ENCODE measurements around the gene HERPUD1.
"Not testable (repeated sequence)": the region's sequence is repeated elsewhere in the genome, so short reads cannot be mapped to it uniquely, and the experiment has no call there.

The HERPUD1 gene

DNA sequence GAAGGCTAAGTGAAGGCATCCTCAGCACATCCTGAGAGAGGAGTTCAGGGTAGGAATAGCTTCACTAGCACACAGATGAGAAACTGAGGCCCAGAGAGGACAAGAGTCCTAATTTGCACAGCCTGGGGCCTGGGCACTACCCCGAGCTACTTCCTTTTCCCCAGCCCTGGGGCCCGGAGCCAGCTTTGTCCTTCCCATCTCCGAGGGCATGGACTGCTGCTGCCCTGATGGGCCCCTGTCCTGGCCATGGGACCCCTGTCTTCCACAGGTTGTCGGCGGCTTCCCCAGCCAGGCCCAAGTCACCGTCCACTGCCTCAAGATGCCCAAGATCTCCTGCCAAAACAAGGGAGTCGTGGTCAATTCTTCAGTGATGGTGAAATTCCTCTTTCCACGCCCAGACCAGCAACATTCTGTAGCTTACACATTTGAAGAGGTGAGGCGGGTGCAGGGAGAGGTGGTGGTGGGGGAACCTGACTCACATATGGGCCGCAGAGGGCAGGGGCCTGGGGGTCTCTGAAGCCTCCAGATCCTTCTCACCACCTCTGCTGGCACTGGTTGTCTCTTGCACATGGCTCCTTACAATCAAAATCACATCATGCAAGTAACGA is 46.0 kb downstream of the HERPUD1 start:
- peaks cover 27% of the 10 kb centered on the region for H3K36me3 Mint-ChIP-seq
- H3K4me1 Mint-ChIP-seq, result peaks cover 52% of the 10 kb centered on the region
- H3K27me3 Mint-ChIP-seq, result no peaks in the 10 kb centered on the region
- no peak overlapping the region for H3K4me3 Mint-ChIP-seq
- DNase-seq, result no peak
- H3K27ac Mint-ChIP-seq, result no peak overlapping the region
- CTCF ChIA-PET, result interaction anchor here (2.2 kb wide), 1 partner anchor 14 kb away, joined by 10 read pairs; no protein-coding TSS in a partner anchor
- H3K9me3 Mint-ChIP-seq, result no peaks in the 10 kb centered on the region

DNA sequence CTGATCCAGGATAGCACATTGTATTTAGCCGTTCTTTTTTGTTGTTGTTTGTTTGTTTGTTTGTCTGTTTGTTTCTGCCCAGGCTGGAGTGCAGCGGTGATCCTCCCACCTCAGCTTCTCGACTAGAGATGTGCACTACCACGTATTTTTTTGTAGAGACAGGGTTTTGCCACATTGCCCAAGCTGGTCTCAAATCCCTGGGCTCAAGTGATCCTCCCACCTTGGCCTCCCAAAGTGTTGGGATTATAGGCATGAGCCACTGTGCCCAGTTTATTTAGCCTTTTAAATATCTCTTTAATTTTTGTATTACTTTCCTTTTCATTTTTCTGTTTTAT is 48.2 kb downstream of the HERPUD1 start:
- no peak overlapping the region for H3K27ac Mint-ChIP-seq
- H3K36me3 Mint-ChIP-seq, result peaks cover 42% of the 10 kb centered on the region
- CTCF ChIA-PET, result no interaction called here
- H3K9me3 Mint-ChIP-seq, result no peaks in the 10 kb centered on the region
- no peaks in the 10 kb centered on the region for H3K27me3 Mint-ChIP-seq
- no peak for DNase-seq
- H3K4me3 Mint-ChIP-seq, result no peak overlapping the region
- peaks cover 54% of the 10 kb centered on the region for H3K4me1 Mint-ChIP-seq

DNA sequence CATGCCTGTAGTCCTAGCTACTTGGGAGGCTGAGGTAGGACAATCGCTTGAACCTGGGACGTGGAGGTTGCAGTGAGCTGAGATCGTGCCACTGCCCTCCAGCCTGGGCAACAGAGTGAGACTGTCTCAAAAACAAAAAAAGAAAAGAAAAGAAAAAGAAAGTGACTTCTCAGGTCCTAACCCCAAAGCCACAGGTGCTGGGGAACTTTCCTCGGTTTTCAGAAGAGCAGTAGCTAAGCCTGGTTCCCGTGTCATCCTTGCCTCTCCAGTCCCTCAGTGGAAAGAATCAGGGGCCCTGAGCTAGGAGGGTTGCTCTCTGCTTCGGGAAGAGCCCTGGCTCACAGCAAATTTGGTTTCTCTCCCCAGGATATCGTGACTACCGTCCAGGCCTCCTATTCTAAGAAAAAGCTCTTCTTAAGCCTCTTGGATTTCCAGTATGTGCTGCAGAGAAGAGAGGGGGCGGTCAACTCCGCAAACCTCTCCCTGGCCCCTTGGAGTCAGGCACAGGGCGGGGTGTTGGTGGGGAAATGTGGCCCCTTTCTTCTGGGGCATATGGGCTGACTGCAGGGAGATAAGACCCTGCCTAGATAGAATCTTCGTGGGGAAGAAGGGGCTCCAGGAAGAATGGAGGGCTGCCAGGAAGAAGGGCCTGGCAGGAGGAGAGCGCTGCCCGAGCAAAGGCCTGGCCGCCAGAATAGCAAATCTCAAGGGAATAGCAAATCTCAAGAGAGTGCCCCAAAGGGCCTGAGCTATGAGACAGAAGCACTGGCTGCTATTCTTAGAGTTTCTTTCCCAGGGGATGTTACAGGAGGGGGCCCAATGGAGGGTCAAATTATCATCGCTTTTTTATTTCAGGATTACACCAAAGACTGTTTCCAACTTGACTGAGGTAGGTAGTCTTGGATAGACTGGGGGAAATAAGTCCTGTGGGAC is 49.1 kb downstream of the HERPUD1 start:
- CTCF ChIA-PET, result interaction anchor here (0.9 to 1.0 kb wide), 2 partner anchors 16 to 17 kb away, joined by 3 to 6 read pairs; no protein-coding TSS in a partner anchor
- H3K4me3 Mint-ChIP-seq, result no peak overlapping the region
- H3K27ac Mint-ChIP-seq, result peak overlapping the region; percentile 52
- no peaks in the 10 kb centered on the region for H3K9me3 Mint-ChIP-seq
- no peaks in the 10 kb centered on the region for H3K27me3 Mint-ChIP-seq
- H3K4me1 Mint-ChIP-seq, result peaks cover 54% of the 10 kb centered on the region
- no peak for DNase-seq
- H3K36me3 Mint-ChIP-seq, result peaks cover 49% of the 10 kb centered on the region

DNA sequence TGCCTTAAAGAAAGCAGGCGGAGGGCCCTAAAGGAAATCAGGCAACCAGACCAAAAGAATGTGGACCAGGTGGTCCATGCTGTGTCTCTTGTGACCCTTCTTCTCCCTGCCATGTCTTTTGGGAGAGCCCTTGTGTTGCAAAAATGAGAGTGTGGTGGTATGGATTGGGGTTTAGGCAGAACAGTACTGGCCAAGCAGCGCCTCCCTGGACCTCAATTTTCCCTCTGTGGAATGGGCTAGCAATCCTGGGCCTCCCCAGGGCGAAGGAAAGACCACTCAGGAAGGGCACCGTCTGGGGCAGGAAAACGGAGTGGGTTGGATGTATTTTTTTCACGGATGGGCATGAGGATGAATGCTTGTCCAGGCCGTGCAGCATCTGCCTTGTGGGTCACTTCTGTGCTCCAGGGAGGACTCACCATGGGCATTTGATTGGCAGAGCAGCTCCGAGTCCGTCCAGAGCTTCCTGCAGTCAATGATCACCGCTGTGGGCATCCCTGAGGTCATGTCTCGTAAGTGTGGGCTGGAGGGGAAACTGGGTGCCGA is 49.9 kb downstream of the HERPUD1 start:
- Mint-ChIP-seq H3K27ac (no peak overlapping the region), H3K4me3 (no peak overlapping the region), H3K27me3 (no peaks in the 10 kb centered on the region), H3K36me3 (peaks cover 52% of the 10 kb centered on the region), H3K9me3 (no peaks in the 10 kb centered on the region), H3K4me1 (peaks cover 57% of the 10 kb centered on the region)
- CTCF ChIA-PET, result interaction anchor here (1.0 to 1.4 kb wide), 2 partner anchors 8 to 18 kb away, joined by 3 read pairs; no protein-coding TSS in a partner anchor
- DNase-seq, result no peak

DNA sequence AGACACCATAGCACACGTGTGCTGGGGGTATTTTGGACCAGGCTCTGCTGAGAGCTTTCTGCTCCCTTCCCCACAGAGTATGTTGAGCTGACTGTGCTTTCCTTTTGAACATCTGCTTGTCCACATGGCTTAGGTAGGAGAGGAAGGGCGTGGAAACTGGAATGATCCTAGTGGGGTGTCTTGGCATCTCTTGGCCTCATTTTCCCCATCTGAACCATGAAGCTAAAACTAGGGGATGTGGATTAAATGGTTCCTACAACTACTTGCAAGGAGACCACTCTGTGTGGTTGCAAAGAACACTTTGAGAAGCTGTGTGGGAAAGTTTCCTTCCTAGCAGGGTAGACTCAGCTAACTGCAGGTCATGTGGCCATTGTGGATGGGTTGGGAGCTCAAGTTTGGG is 50.8 kb downstream of the HERPUD1 start:
- CTCF ChIA-PET, result interaction anchor here (0.9 to 1.4 kb wide), 2 partner anchors 9 to 16 kb away, joined by 3 to 4 read pairs; no protein-coding TSS in a partner anchor

DNA sequence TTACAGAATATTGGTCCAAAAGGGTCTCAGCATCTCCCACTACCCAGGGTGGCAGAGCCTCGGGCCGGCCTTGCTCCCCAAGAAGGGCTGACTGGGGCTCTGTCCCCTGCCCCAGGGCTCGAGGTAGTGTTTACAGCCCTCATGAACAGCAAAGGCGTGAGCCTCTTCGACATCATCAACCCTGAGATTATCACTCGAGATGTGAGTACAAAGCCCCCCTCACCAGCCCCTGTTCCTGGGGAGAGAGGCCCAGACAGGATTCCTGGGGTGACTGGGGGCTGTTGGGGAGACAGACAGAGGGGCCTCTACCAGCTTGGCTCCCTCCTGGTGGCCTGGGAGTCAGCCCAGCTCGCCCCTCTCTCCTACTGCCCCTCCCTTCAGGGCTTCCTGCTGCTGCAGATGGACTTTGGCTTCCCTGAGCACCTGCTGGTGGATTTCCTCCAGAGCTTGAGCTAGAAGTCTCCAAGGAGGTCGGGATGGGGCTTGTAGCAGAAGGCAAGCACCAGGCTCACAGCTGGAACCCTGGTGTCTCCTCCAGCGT is 51.3 kb downstream of the HERPUD1 start:
- Mint-ChIP-seq H3K4me3 (no peak overlapping the region), H3K9me3 (no peaks in the 10 kb centered on the region), H3K27me3 (no peaks in the 10 kb centered on the region), H3K27ac (peak overlapping the region; percentile 39), H3K4me1 (peaks cover 72% of the 10 kb centered on the region), H3K36me3 (peaks cover 62% of the 10 kb centered on the region)
- CTCF ChIA-PET, result interaction anchor here (0.9 to 1.4 kb wide), 3 partner anchors 10 to 59 kb away, joined by 3 to 6 read pairs (median 4); no protein-coding TSS in a partner anchor
- DNase-seq, result no peak

More for the DNA sequence above, 50.8 kb downstream of the HERPUD1 start:
- no peaks in the 10 kb centered on the region for H3K9me3 Mint-ChIP-seq
- DNase-seq, result no peak
- peaks cover 56% of the 10 kb centered on the region for H3K36me3 Mint-ChIP-seq
- H3K4me1 Mint-ChIP-seq, result peaks cover 66% of the 10 kb centered on the region
- no peaks in the 10 kb centered on the region for H3K27me3 Mint-ChIP-seq
- H3K4me3 Mint-ChIP-seq, result no peak overlapping the region
- H3K27ac Mint-ChIP-seq, result peak overlapping the region; percentile 39

DNA sequence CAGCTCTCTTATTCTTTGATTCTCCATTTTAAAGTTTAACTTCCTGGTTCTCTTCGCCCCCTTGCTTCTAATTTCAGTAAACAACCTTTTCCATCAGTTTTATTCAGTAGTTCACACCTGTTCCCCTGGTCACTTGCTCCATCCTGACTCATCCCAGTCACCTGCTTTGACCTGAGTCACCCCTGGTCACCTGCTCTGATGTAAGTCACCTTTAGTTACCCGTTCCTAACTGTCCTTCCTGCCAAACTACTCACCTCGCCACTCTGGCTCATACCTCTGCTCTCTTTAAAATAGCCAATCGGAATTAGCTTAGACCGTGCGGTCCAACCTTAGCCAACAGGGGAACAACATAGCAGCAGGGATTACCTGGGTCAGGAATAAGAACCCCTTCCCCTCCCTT is 52.7 kb downstream of the HERPUD1 start:
- H3K36me3 Mint-ChIP-seq, result peaks cover 73% of the 10 kb centered on the region
- peak overlapping the region; percentile 69 for H3K27ac Mint-ChIP-seq
- H3K27me3 Mint-ChIP-seq, result peaks cover 3% of the 10 kb centered on the region
- H3K9me3 Mint-ChIP-seq, result no peaks in the 10 kb centered on the region
- CTCF ChIA-PET, result interaction anchor here (1.4 to 1.9 kb wide), 2 partner anchors 21 to 57 kb away, joined by 6 to 7 read pairs; no protein-coding TSS in a partner anchor
- peak overlapping the region; percentile 22 for H3K4me3 Mint-ChIP-seq
- DNase-seq, result no peak
- H3K4me1 Mint-ChIP-seq, result peaks cover 74% of the 10 kb centered on the region

DNA sequence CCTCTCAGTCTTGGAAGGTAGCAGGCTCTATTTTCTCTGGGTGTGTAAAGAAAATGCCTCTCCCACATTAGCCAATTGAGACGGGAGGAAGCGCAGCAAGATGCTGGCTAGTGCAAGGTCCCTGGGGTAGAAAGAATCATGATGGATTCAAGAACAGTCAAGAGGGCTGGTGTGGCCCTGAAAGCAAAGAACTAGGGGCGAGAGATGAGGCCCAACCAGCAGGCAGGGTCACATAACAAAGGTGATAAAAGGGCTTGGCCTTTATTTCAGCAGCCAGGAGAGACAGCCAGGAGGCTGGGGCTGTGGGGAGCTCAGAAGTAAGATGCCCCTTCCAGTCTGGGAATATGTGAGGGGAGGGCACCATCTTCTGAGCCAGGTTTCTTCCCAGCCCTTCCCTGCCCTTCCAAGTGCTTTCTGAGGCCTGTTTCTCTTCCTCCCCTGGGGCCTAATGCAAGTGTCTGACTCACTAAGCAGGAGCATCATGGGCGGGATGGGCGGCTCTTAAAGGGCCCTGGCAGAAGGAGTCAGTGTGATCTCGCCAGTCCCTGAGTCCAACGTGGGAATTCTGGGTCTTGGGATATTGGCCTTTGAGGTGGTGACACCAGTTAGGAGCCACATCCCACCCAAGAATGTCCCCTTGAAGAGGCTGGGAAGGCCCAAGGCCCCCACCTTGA is 53.5 kb downstream of the HERPUD1 start:
- Mint-ChIP-seq H3K27me3 (peaks cover 3% of the 10 kb centered on the region), H3K4me3 (peak overlapping the region; percentile 33), H3K9me3 (no peaks in the 10 kb centered on the region), H3K36me3 (peaks cover 76% of the 10 kb centered on the region), H3K27ac (peak overlapping the region; percentile 69), H3K4me1 (peaks cover 74% of the 10 kb centered on the region)
- no peak for DNase-seq
- CTCF ChIA-PET, result interaction anchor here (1.4 to 1.9 kb wide), 2 partner anchors 22 kb away, joined by 3 to 7 read pairs; no protein-coding TSS in a partner anchor

DNA sequence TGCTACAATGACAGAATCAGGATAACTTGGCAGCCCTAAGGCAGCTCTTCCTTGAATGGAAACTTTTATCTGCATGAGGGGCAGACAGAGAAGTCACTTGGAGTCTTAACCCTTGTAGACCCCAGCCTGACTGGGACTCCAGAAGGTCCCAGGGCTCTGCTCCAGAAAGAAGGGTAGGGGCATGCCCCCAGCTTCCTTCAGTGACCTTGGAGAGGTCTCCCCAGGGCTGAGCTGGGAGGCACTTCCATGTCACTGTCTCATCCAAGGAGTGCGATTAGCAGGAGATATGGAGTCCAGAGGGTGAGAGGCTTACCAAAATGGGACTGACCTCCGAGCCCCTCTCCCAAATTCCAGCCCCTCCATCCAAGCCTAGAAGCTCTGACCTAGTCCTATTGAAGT is 54.0 kb downstream of the HERPUD1 start:
- Mint-ChIP-seq H3K4me1 (peaks cover 74% of the 10 kb centered on the region), H3K4me3 (peak overlapping the region; percentile 100), H3K27ac (peak overlapping the region; percentile 69), H3K27me3 (peaks cover 3% of the 10 kb centered on the region), H3K9me3 (no peaks in the 10 kb centered on the region), H3K36me3 (peaks cover 80% of the 10 kb centered on the region)
- CTCF ChIA-PET, result interaction anchor here (1.4 kb wide), 1 partner anchor 22 kb away, joined by 3 read pairs; no protein-coding TSS in a partner anchor
- DNase-seq, result no peak

DNA sequence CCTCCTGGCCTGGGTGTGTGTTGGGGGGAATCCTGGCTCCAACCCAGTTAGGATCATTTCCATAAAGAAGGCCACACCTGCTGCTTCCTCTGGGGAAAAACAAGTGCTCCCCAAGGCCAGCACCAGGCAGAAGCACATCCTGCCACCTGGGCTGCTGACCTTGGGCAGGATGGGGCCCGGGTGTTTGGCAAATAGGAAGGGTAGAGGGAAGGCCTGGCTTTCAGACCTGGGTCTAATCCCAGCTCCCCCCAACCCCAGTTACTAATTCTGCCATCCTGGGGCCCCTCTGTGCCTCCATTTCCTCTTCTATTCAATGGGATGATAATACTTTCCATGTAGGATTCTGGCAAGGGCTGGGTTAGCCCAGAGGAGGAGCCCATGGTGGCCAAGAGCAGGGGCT is 54.4 kb downstream of the HERPUD1 start:
- DNase-seq, result no peak
- H3K27me3 Mint-ChIP-seq, result peaks cover 3% of the 10 kb centered on the region
- H3K4me3 Mint-ChIP-seq, result peak overlapping the region; percentile 100
- H3K4me1 Mint-ChIP-seq, result peaks cover 71% of the 10 kb centered on the region
- H3K36me3 Mint-ChIP-seq, result peaks cover 78% of the 10 kb centered on the region
- H3K9me3 Mint-ChIP-seq, result no peaks in the 10 kb centered on the region
- peak overlapping the region; percentile 100 for H3K27ac Mint-ChIP-seq
- CTCF ChIA-PET, result interaction anchor here (1.4 kb wide), 1 partner anchor 23 kb away, joined by 3 read pairs; no protein-coding TSS in a partner anchor

DNA sequence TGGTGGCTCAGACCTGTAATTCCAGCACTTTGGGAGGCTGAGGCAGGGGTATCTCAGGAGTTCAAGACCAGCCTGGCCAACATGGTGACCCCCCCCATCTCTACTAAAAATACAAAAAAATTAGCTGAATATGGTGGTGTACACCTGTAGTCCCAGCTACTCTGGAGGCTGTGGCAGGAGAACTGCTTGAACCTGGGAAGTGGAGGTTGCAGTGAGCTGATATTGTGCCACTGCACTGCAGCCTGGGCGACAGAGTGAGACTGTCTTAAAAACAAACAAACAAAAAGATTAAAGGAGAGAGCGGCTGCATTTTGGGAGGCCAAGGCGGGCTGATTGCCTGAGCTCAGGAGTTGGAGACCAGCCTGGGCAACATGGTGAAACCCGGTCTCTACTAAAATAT is 55.0 kb downstream of the HERPUD1 start:
- H3K27me3 Mint-ChIP-seq, DNase-seq, H3K9me3 Mint-ChIP-seq: not testable (repeated sequence)
- H3K4me1 Mint-ChIP-seq, result peaks cover 70% of the 10 kb centered on the region
- peaks cover 76% of the 10 kb centered on the region for H3K36me3 Mint-ChIP-seq
- H3K27ac Mint-ChIP-seq, result peak overlapping the region; percentile 100
- peak overlapping the region; percentile 100 for H3K4me3 Mint-ChIP-seq
- CTCF ChIA-PET, result interaction anchor here (1.4 to 3.8 kb wide), 2 partner anchors 23 to 55 kb away, joined by 3 to 18 read pairs; no protein-coding TSS in a partner anchor

DNA sequence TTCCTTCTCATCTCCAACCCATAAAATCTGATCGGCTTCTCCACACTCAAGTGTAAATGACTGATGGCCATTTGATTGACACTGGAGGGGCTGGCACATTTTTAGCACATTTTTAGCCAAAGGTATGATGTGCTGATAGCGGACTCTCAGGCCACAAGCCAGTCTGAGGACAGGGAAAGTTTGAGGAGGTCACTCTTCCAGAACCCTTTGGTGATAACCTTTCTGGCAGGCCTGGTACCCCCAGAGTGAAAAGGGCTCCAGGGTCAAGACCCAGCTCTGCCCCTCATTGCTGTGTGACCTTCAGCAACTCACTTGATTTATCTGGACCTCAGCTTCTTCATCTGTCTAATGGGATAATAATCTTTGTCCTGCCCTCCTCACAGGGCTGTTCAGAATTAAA is 55.8 kb downstream of the HERPUD1 start:
- Mint-ChIP-seq H3K27ac (peak overlapping the region; percentile 100), H3K4me1 (peaks cover 68% of the 10 kb centered on the region), H3K9me3 (no peaks in the 10 kb centered on the region), H3K27me3 (peaks cover 3% of the 10 kb centered on the region), H3K4me3 (peak overlapping the region; percentile 100), H3K36me3 (peaks cover 74% of the 10 kb centered on the region)
- CTCF ChIA-PET, result interaction anchor here (1.5 to 3.8 kb wide), 2 partner anchors 23 to 54 kb away, joined by 6 to 18 read pairs; no protein-coding TSS in a partner anchor
- DNase-seq, result no peak

All from activated naive CD4-positive, alpha-beta T cell treated with anti-CD3 and anti-CD28 coated beads, Interleukin-2, amount 10 ng/mL, durations not matched to agents 7 days and 5 days (primary cell).